GM23338 (cell line): ENCODE results near the gene DTHD1. TPM values are rescaled to one million over a fixed set of nuclear protein-coding genes. Genes with fewer than 3 reads are reported as not detected.

Source experiments
- ATAC-seq: fragments of 200-7000 bp; cut with Tn5 transposase; 3 replicates; pipeline ENCODE4 v1.9.1; 2020
- DNase-seq: peaks from one replicate; pipeline ENCODE4 v3.0.0-alpha.2; 2015; ENCODE audit warnings: low spot score
- H2AFZ ChIP-seq: fragments of 200-600 bp; sonication (generic); 2 replicates; pipeline ENCODE4 v1.8.0; 2016; ENCODE audit warnings: antibody characterized with exemption, mild to moderate bottlenecking, moderate library complexity
- H3F3A ChIP-seq: fragments of 200-600 bp; sonication (generic); replicated peaks from 2 replicates; pipeline ENCODE4 v1.8.0; 2017; ENCODE audit warnings: antibody characterized with exemption, mixed run types, low read depth
- H3K27ac ChIP-seq: fragments of 200-600 bp; sonication (generic); 2 replicates; pipeline ENCODE4 v1.6.1; 2016; ENCODE audit warnings: low read depth
- H3K27me3 ChIP-seq: fragments of 200-600 bp; sonication (generic); 2 replicates; pipeline ENCODE4 v1.8.0; 2016; ENCODE audit warnings: mild to moderate bottlenecking, mixed run types, moderate library complexity; ENCODE audit not compliant: insufficient read depth
- H3K36me3 ChIP-seq: fragments of 200-600 bp; sonication (generic); 2 replicates; pipeline ENCODE4 v1.8.0; 2016; ENCODE audit warnings: mild to moderate bottlenecking; ENCODE audit not compliant: insufficient read depth
- H3K4me1 ChIP-seq: fragments of 200-600 bp; sonication (generic); 2 replicates; pipeline ENCODE4 v1.8.0; 2016; ENCODE audit warnings: mild to moderate bottlenecking, moderate library complexity; ENCODE audit not compliant: insufficient read depth
- H3K4me2 ChIP-seq: fragments of 200-600 bp; sonication (generic); 2 replicates; pipeline ENCODE4 v1.7.1; 2017; ENCODE audit warnings: mixed run types
- H3K4me3 ChIP-seq: fragments of 200-600 bp; sonication (generic); 2 replicates; pipeline ENCODE4 v1.6.1; 2016; ENCODE audit warnings: mixed run types
- H3K79me2 ChIP-seq: fragments of 200-600 bp; sonication (generic); replicated peaks from 2 replicates; pipeline ENCODE4 v1.8.0; 2017; ENCODE audit warnings: mild to moderate bottlenecking; ENCODE audit not compliant: insufficient read depth
- H3K9me2 ChIP-seq: fragments of 200-600 bp; sonication (generic); 2 replicates; pipeline ENCODE4 v1.8.0; 2017; ENCODE audit not compliant: insufficient read depth
- H4K20me1 ChIP-seq: fragments of 200-600 bp; sonication (generic); replicated peaks from 2 replicates; pipeline ENCODE4 v1.8.0; 2017; ENCODE audit warnings: mild to moderate bottlenecking; ENCODE audit not compliant: insufficient read depth
- H3K27ac Mint-ChIP-seq: 2 replicates; pipeline ENCODE4 v1.8.0; 2020; ENCODE audit warnings: inconsistent platforms, mild to moderate bottlenecking, moderate library complexity, mixed read lengths
- H3K27me3 Mint-ChIP-seq: 3 replicates; pipeline ENCODE4 v1.8.0; 2022; ENCODE audit warnings: low read depth, mild to moderate bottlenecking, moderate library complexity, mixed read lengths, inconsistent platforms; ENCODE audit not compliant: insufficient read depth, poor library complexity
- H3K36me3 Mint-ChIP-seq: 3 replicates; pipeline ENCODE4 v1.8.0; 2021; ENCODE audit warnings: low read depth, mild to moderate bottlenecking, inconsistent platforms, moderate library complexity, mixed read lengths
- H3K4me1 Mint-ChIP-seq: 3 replicates; pipeline ENCODE4 v1.8.0; 2020; ENCODE audit warnings: mild to moderate bottlenecking, inconsistent platforms, mixed read lengths
- H3K4me3 Mint-ChIP-seq: 3 replicates; pipeline ENCODE4 v1.8.0; 2021; ENCODE audit warnings: moderate library complexity, mild to moderate bottlenecking, inconsistent platforms, mixed read lengths
- H3K9me3 Mint-ChIP-seq: 3 replicates; pipeline ENCODE4 v1.8.0; 2020; ENCODE audit warnings: moderate library complexity, mild to moderate bottlenecking, inconsistent platforms, mixed read lengths
- CREB1 ChIP-seq: fragments of 250-450 bp; sonication (Bioruptor Pico); IDR thresholded peaks from 2 replicates; pipeline ENCODE4 v1.5.0; 2020; ENCODE audit warnings: low read depth, mild to moderate bottlenecking, moderate library complexity
- EZH2 ChIP-seq: fragments of 200-600 bp; sonication (generic); IDR thresholded peaks from one replicate; pipeline ENCODE4 v1.8.0; 2017; ENCODE audit warnings: antibody characterized with exemption, mild to moderate bottlenecking, low read depth; ENCODE audit not compliant: unreplicated experiment
- JUNB ChIP-seq: IDR thresholded peaks from one replicate; pipeline ENCODE4 v1.6.1; 2016; ENCODE audit warnings: antibody characterized with exemption; ENCODE audit not compliant: unreplicated experiment
- NANOG ChIP-seq: IDR thresholded peaks from 2 replicates; pipeline ENCODE4 v1.6.1; 2016; ENCODE audit warnings: antibody characterized with exemption, borderline replicate concordance
- POLR2AphosphoS5 ChIP-seq: IDR thresholded peaks from 2 replicates; pipeline ENCODE4 v1.6.1; 2016; ENCODE audit warnings: antibody characterized with exemption, low read depth
- REST ChIP-seq: IDR thresholded peaks from one replicate; pipeline ENCODE4 v1.6.1; 2018; ENCODE audit warnings: antibody characterized with exemption; ENCODE audit not compliant: unreplicated experiment
- STAT1 ChIP-seq: IDR thresholded peaks from one replicate; pipeline ENCODE4 v1.6.1; 2016; ENCODE audit warnings: antibody characterized with exemption; ENCODE audit not compliant: unreplicated experiment
- ZNF114 ChIP-seq: fragments of 250-450 bp; sonication (Bioruptor Pico); IDR thresholded peaks from 2 replicates; pipeline ENCODE4 v1.5.0; 2020; ENCODE audit warnings: mild to moderate bottlenecking, moderate library complexity
- ZNF331 ChIP-seq: fragments of 250-450 bp; sonication (Bioruptor Pico); IDR thresholded peaks from 2 replicates; pipeline ENCODE4 v1.5.0; 2020; ENCODE audit warnings: low read depth, mild to moderate bottlenecking, moderate library complexity
- ZNF462 ChIP-seq: fragments of 250-450 bp; sonication (Bioruptor Pico); IDR thresholded peaks from 2 replicates; pipeline ENCODE4 v1.5.0; 2020; ENCODE audit warnings: mild to moderate bottlenecking, moderate library complexity
- polyA plus RNA-seq: library from polyadenylated mRNA; unstranded; fragments of >200 nt; fragmentation: Nextera tagmentation; extraction: Ambion mirVana; gene quantifications from 2 replicates; pipeline ENCODE4 v1.2.1, GENCODE V29; 2016
- total RNA-seq: library from RNA; depleted of rRNA; stranded (reverse); fragments of >200 nt; shearing (Covaris generic); gene quantifications from 2 replicates; pipeline ENCODE4 v1.2.3, GENCODE V29; 2014
- TF ChIP-seq, protein P1 (sequence below), 2 experiments: fragments of 200-600 bp in 1 of 2; sonication (generic) in 1 of 2; conservative IDR thresholded peaks; 2 replicates each; pipeline versions ENCODE4 v1.5.1 to v1.6.1; 2016 to 2017; ENCODE audit warnings: antibody characterized with exemption in 2 of 2, low read depth in 2 of 2, mild to moderate bottlenecking in 2 of 2, moderate library complexity in 1 of 2

The DTHD1 gene
- total and polyA plus RNA-seq, 2 experiments from 2014 or later = not detected

DNA sequence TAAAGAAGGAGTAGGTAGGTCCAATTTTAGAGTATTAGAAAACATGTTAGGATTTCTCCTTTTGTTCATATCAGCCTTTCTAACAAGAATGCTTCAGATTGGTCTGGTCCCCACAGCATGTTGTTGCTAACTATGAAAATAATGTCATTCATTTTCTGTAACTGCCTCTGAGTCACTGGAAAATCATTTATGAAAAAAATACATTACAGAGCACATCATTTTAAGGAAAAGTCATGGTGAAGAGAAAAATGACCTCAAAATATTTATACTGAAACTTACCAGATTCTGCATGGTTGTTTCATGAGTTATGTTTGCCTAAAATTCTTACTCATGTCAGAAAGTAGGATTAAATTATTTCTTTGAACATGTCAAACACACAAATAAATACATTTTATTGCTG, 35.2 kb downstream of the DTHD1 start:
- no peaks in the 10 kb centered on the region for H4K20me1 ChIP-seq
- H3K27me3 ChIP-seq = no peaks in the 10 kb centered on the region
- ATAC-seq (no peak), DNase-seq (no peak)
- H3K4me2 ChIP-seq = no peak overlapping the region
- TF ChIP-seq EZH2 = no peak
- no peak for TF ChIP-seq JUNB
- H3K4me1 ChIP-seq = no peaks in the 10 kb centered on the region
- H3K4me3 ChIP-seq = no peak overlapping the region
- H3K27ac Mint-ChIP-seq = no peak overlapping the region
- no peaks in the 10 kb centered on the region for H3K27me3 Mint-ChIP-seq
- H3K4me1 Mint-ChIP-seq = no peaks in the 10 kb centered on the region
- no peaks in the 10 kb centered on the region for H3K79me2 ChIP-seq
- no peaks in the 10 kb centered on the region for H3F3A ChIP-seq
- no peak overlapping the region for H3K4me3 Mint-ChIP-seq
- H2AFZ ChIP-seq = no peak overlapping the region
- H3K9me2 ChIP-seq = no peaks in the 10 kb centered on the region
- H3K36me3 Mint-ChIP-seq = no peaks in the 10 kb centered on the region
- H3K9me3 Mint-ChIP-seq = no peaks in the 10 kb centered on the region; the same call in 2 of the 3 replicates
- no peak overlapping the region for H3K27ac ChIP-seq
- no peaks in the 10 kb centered on the region for H3K36me3 ChIP-seq

DNA sequence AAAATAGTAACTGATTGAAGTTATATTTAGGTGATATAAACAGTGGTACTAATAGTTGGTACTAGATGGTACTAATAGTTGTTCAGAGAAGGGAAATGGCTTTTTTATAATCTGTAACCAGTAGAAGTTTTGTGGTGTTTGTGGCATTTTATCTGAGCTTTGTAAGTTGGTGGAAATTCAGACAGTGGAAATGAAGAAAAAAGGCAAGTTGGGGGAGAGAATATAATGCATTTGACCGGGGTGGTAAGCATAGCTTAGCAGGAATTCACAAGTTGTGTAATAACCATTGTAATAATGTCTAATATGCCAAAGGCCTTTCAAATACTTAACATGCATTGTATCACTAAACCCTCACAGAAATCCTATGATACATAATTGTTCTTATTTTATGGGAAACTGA, 36.3 kb downstream of the DTHD1 start:
- H3K4me3 ChIP-seq = no peak overlapping the region
- no peak overlapping the region for H3K27ac ChIP-seq
- H4K20me1 ChIP-seq = no peaks in the 10 kb centered on the region
- no peaks in the 10 kb centered on the region for H3K4me1 ChIP-seq
- ATAC-seq (no peak), DNase-seq (no peak)
- H3K36me3 ChIP-seq = no peaks in the 10 kb centered on the region
- H3K79me2 ChIP-seq = no peaks in the 10 kb centered on the region
- no peaks in the 10 kb centered on the region for H3F3A ChIP-seq
- Mint-ChIP-seq H3K4me1 (no peaks in the 10 kb centered on the region), H3K4me3 (no peak overlapping the region), H3K27me3 (peaks cover 3% of the 10 kb centered on the region), H3K9me3 (no peaks in the 10 kb centered on the region; the same call in 2 of the 3 replicates), H3K27ac (no peak overlapping the region), H3K36me3 (no peaks in the 10 kb centered on the region)
- no peaks in the 10 kb centered on the region for H3K27me3 ChIP-seq
- 0 out of 2 replicates have a peak, but pooled peaks cover 2% of the 10 kb centered on the region for H3K9me2 ChIP-seq
- no peak overlapping the region for H2AFZ ChIP-seq
- H3K4me2 ChIP-seq = no peak overlapping the region
- TF ChIP-seq POLR2AphosphoS5 (no peak), EZH2 (no peak), NANOG (no peak), ZNF114 (CRISPR knock-in tag) (no peak), CREB1 (no peak), REST (no peak), ZNF462 (CRISPR knock-in tag) (no peak), STAT1 (no peak), ZNF331 (CRISPR knock-in tag) (no peak), JUNB (no peak)
- TF ChIP-seq, protein P1, sequence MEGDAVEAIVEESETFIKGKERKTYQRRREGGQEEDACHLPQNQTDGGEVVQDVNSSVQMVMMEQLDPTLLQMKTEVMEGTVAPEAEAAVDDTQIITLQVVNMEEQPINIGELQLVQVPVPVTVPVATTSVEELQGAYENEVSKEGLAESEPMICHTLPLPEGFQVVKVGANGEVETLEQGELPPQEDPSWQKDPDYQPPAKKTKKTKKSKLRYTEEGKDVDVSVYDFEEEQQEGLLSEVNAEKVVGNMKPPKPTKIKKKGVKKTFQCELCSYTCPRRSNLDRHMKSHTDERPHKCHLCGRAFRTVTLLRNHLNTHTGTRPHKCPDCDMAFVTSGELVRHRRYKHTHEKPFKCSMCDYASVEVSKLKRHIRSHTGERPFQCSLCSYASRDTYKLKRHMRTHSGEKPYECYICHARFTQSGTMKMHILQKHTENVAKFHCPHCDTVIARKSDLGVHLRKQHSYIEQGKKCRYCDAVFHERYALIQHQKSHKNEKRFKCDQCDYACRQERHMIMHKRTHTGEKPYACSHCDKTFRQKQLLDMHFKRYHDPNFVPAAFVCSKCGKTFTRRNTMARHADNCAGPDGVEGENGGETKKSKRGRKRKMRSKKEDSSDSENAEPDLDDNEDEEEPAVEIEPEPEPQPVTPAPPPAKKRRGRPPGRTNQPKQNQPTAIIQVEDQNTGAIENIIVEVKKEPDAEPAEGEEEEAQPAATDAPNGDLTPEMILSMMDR (conservative IDR thresholded peaks at IDR 0.05; ENCODE audit: low read depth in 2 of 2) = no peak
